Measurements from ENCODE around the gene VAPB. TPM values are rescaled to one million over a fixed set of nuclear protein-coding genes. Genes with fewer than 3 reads are reported as not detected.

Gene VAPB
- polyA plus RNA-seq, 2 donors, result 19.7 to 20.2 TPM

DNA sequence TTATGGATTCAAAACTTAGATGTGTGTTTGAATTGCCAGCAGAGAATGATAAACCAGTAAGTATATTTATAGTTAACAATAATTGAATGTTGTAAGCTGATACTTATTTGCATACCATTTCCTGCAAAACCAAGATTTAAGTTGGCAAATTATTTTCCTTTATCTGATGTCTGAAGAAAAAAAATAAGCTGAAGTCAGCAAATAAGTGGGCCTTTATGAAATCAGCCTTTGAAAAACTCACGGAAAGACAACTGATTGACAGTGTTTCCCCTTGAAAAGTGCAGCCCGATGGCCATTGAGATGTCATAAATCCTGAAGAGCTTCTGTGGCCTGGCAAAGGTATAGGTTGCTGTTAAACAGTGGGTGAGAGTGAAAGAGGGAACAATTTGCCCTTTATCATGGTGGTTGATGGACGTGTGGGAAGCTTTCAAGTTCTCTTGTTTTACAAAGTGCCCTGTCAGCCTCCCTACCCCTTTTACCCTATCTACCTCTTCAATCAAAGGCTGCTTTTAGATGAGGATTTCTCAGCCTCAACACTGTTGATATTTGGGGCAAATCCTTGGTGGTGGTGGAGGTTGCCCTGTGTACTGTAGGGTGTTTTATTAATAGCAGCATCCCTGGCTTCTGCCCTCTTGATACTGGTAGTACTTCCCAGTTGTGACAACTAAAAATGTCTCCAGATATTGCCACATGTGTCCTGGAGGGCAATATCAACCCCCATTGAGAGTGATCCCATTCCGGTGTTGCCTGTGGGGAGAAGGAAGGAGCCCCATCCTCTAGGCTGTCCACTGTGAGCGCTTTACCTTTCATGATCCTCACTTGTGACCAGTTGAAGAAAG is 50.2 kb downstream of the VAPB start:
- WGBS, 2 donors, result 90 to 91% methylated on average over 5 of the region's 5 CpGs
- H3K9me3 ChIP-seq (ENCODE audit: control insufficient read depth in 2 of 2, insufficient read depth in 1 of 2, low read depth in 1 of 2, low read length in 1 of 2), result no peaks in the 10 kb centered on the region
- no peaks in the 10 kb centered on the region for H3K27me3 ChIP-seq (ENCODE audit: control insufficient read depth in 1 of 2, insufficient read depth in 2 of 2, low read length in 2 of 2)
- H3K27ac ChIP-seq (ENCODE audit: low read depth in 2 of 2, low read length in 1 of 2), result no peak overlapping the region
- no peak overlapping the region for H3K4me3 ChIP-seq (ENCODE audit: low read depth in 1 of 2, low read length in 2 of 2)
- peaks cover 2 to 14% of the 10 kb centered on the region in 2 donors for H3K36me3 ChIP-seq (ENCODE audit: control insufficient read depth in 2 of 2, insufficient read depth in 2 of 2, low read length in 1 of 2)
- H3K4me1 ChIP-seq (ENCODE audit: control insufficient read depth in 2 of 2, insufficient read depth in 2 of 2, low read length in 1 of 2), result no peaks in the 10 kb centered on the region

DNA sequence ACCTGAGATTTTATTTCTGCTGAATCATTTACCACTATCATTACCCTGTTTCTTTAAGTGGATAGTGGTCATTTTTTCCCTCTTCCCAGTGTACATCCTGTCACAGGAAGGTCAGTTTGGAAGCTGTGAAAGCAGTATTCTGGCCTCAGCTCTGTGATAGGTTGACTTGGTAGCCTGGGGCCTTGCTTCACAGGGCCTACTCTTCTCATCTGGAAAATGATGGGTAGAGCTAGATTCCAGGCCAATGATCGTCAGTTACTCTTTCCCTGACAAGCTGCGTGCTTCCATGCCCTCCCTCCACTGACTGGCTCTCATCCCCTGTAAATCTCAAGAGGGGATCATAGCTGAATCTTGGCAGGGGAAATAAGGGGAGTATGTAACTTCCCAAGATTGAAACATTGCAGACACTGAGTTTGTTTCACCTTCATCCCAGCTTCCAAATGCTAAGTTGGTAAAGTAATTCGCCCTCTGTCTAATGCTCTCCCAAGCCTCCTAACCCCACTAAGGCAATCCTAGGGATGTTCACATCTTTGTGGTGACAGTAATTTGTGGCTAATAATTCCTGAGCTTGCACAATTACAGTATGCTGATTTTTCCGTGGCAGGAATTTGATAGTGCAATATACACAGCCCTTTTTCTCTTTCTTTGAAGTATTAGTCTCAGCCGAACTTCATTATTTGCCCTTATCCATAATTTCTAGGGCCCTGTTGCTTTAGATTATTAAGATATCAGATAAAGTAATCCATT is 51.2 kb downstream of the VAPB start:
- H3K4me1 ChIP-seq (ENCODE audit: control insufficient read depth in 2 of 2, insufficient read depth in 2 of 2, low read length in 1 of 2), result no peaks in the 10 kb centered on the region
- no peak overlapping the region for H3K4me3 ChIP-seq (ENCODE audit: low read depth in 1 of 2, low read length in 2 of 2)
- H3K27me3 ChIP-seq (ENCODE audit: control insufficient read depth in 1 of 2, insufficient read depth in 2 of 2, low read length in 2 of 2), result no peaks in the 10 kb centered on the region
- H3K9me3 ChIP-seq (ENCODE audit: control insufficient read depth in 2 of 2, insufficient read depth in 1 of 2, low read depth in 1 of 2, low read length in 1 of 2), result no peaks in the 10 kb centered on the region
- H3K36me3 ChIP-seq (ENCODE audit: control insufficient read depth in 2 of 2, insufficient read depth in 2 of 2, low read length in 1 of 2), result peaks cover 2 to 18% of the 10 kb centered on the region in 2 donors
- no peak overlapping the region for H3K27ac ChIP-seq (ENCODE audit: low read depth in 2 of 2, low read length in 1 of 2)
- WGBS, 2 donors, result 84 to 92% methylated on average over 5 of the region's 5 CpGs

DNA sequence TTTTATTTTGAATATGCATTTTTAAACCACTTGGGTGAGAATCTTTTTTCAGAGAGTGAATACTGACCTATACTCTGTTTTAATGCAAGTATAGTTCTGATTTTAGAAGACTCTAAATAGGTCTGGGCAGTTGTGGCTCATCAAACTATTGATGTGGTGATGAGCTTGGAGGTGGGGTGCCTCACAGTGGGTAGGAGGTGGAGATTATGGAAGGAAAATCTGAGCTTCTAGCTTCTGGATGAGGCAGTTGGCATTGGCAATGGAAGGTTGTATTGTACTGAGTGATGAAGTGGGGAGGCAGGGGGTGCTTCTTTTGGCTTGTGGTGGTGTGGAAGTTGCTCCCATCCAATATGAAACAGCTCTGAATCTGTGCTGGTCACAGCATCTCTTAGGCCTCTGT is 52.7 kb downstream of the VAPB start:
- no peaks in the 10 kb centered on the region for H3K9me3 ChIP-seq (ENCODE audit: control insufficient read depth in 2 of 2, insufficient read depth in 1 of 2, low read depth in 1 of 2, low read length in 1 of 2)
- no peak overlapping the region for H3K4me3 ChIP-seq (ENCODE audit: low read depth in 1 of 2, low read length in 2 of 2)
- H3K4me1 ChIP-seq (ENCODE audit: control insufficient read depth in 2 of 2, insufficient read depth in 2 of 2, low read length in 1 of 2), result no peaks in the 10 kb centered on the region
- H3K27ac ChIP-seq (ENCODE audit: low read depth in 2 of 2, low read length in 1 of 2), result no peak overlapping the region
- peaks cover 2 to 18% of the 10 kb centered on the region in 2 donors for H3K36me3 ChIP-seq (ENCODE audit: control insufficient read depth in 2 of 2, insufficient read depth in 2 of 2, low read length in 1 of 2)
- no peaks in the 10 kb centered on the region for H3K27me3 ChIP-seq (ENCODE audit: control insufficient read depth in 1 of 2, insufficient read depth in 2 of 2, low read length in 2 of 2)

DNA sequence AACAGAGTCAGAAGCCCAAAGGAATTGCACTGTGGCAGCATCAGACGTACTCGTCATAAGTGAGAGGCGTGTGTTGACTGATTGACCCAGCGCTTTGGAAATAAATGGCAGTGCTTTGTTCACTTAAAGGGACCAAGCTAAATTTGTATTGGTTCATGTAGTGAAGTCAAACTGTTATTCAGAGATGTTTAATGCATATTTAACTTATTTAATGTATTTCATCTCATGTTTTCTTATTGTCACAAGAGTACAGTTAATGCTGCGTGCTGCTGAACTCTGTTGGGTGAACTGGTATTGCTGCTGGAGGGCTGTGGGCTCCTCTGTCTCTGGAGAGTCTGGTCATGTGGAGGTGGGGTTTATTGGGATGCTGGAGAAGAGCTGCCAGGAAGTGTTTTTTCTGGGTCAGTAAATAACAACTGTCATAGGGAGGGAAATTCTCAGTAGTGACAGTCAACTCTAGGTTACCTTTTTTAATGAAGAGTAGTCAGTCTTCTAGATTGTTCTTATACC is 55.8 kb downstream of the VAPB start:
- Histone ChIP-seq H3K9me3 (ENCODE audit: control insufficient read depth in 2 of 2, insufficient read depth in 1 of 2, low read depth in 1 of 2, low read length in 1 of 2) (no peaks in the 10 kb centered on the region), H3K4me1 (ENCODE audit: control insufficient read depth in 2 of 2, insufficient read depth in 2 of 2, low read length in 1 of 2) (no peaks in the 10 kb centered on the region), H3K36me3 (ENCODE audit: control insufficient read depth in 2 of 2, insufficient read depth in 2 of 2, low read length in 1 of 2) (peaks cover 2 to 16% of the 10 kb centered on the region in 2 donors), H3K27ac (ENCODE audit: low read depth in 2 of 2, low read length in 1 of 2) (no peak overlapping the region), H3K4me3 (ENCODE audit: low read depth in 1 of 2, low read length in 2 of 2) (no peak overlapping the region), H3K27me3 (ENCODE audit: control insufficient read depth in 1 of 2, insufficient read depth in 2 of 2, low read length in 2 of 2) (no peaks in the 10 kb centered on the region)
- 94 to 96% methylated on average over 5 of the region's 5 CpGs for WGBS, 2 donors

DNA sequence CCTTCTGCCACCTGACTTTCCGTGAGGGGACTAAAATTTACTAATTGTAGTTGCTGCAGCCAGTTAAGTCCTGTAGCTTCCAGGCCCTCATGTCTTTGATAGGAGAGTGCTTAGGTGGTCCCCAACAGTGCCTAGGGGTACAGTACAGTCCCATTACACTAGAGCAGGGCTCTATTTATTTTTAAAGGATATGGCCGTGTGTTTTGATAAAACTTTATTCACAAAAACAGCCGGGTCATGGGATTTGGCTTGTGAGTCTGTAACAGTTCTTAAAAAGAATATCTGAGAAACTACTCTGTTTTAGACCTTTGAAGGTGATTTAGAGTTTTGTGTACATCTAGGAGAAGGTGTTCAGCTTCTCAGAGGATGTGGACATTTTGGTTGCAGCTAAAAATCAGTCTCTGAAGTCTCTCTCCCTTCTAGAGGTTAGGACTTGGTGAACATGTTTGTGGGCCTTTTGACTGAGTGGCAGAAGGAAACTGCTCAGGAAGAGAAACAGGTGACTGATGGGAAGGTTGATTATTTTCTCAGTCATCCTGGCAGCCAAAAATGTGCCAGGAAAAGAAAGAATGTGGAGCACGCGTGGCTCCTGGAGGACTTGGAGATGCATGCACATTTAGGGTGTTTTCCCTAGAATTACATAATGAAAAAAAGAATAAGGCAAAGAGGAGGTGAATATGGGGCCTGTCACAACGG is 57.4 kb downstream of the VAPB start:
- H3K9me3 ChIP-seq (ENCODE audit: control insufficient read depth in 2 of 2, insufficient read depth in 1 of 2, low read depth in 1 of 2, low read length in 1 of 2), result no peaks in the 10 kb centered on the region
- H3K4me1 ChIP-seq (ENCODE audit: control insufficient read depth in 2 of 2, insufficient read depth in 2 of 2, low read length in 1 of 2), result no peaks in the 10 kb centered on the region
- peaks cover 0 to 13% of the 10 kb centered on the region in 2 donors for H3K36me3 ChIP-seq (ENCODE audit: control insufficient read depth in 2 of 2, insufficient read depth in 2 of 2, low read length in 1 of 2)
- H3K4me3 ChIP-seq (ENCODE audit: low read depth in 1 of 2, low read length in 2 of 2), result no peak overlapping the region
- no peak overlapping the region for H3K27ac ChIP-seq (ENCODE audit: low read depth in 2 of 2, low read length in 1 of 2)
- 77 to 78% methylated on average over 6 of the region's 6 CpGs for WGBS, 2 donors
- H3K27me3 ChIP-seq (ENCODE audit: control insufficient read depth in 1 of 2, insufficient read depth in 2 of 2, low read length in 2 of 2), result no peaks in the 10 kb centered on the region

DNA sequence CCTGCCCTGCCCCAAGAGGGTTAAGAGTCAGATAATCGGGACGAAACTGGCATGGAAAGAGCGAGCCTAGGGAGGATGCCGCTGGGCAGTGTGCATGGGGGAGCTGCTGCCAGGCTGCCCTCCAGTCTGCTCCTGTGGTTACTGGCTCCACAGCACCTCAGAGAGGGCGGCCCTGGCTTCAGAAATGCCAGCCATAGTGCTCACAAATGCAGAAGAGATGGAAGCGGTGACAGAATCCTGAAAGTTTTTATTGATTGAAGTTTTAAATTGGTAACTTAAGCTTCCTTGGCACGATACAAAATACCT is 57.9 kb downstream of the VAPB start:
- H3K9me3 ChIP-seq (ENCODE audit: control insufficient read depth in 2 of 2, insufficient read depth in 1 of 2, low read depth in 1 of 2, low read length in 1 of 2), result no peaks in the 10 kb centered on the region
- 87 to 89% methylated on average over 7 of the region's 7 CpGs for WGBS, 2 donors
- H3K4me3 ChIP-seq (ENCODE audit: low read depth in 1 of 2, low read length in 2 of 2), result no peak overlapping the region
- H3K4me1 ChIP-seq (ENCODE audit: control insufficient read depth in 2 of 2, insufficient read depth in 2 of 2, low read length in 1 of 2), result no peaks in the 10 kb centered on the region
- H3K27ac ChIP-seq (ENCODE audit: low read depth in 2 of 2, low read length in 1 of 2), result no peak overlapping the region
- H3K27me3 ChIP-seq (ENCODE audit: control insufficient read depth in 1 of 2, insufficient read depth in 2 of 2, low read length in 2 of 2), result no peaks in the 10 kb centered on the region
- peaks cover 0 to 13% of the 10 kb centered on the region in 2 donors for H3K36me3 ChIP-seq (ENCODE audit: control insufficient read depth in 2 of 2, insufficient read depth in 2 of 2, low read length in 1 of 2)

DNA sequence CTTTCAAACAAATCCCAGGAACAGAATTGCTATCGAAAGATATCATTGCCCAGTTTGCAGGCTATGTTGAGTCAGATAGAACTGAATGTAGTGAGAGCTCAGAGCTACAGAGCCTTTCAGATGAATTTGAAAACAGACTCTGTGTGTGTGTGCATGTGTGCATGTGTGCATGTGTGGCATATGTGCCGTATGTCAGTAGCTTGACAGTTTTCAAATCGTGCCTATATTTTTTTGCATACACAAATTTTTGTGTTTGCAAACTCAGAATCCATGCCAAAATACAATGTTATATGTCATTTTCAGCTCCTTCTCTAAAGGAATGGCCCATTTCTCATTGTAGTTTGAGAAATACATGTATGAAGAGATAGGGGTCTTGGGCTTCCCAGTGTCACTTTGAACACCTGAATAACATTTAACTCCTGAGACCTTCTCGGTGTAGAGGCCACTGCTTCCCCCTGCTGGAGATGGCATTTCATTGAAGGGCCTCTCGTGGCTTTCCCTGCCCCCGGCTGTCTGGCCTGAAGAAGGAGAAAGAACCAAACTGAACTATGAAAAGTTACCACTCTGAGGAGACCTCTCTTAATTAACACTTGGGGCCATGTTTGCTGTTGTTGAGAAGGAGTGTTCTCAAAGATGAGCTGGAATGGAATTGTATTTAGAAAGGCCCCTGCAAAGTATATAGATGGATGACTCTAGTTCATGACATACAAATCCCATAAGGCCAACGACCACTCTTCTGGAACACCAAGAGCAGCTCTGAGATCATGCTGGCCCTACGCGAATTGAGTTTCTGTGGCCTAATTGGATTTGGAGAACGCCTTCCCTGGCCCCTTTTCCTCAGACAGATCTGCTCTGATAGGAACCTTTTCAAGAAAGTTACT is 58.7 kb downstream of the VAPB start:
- WGBS, 2 donors, result 66 to 73% methylated on average over 10 of the region's 10 CpGs
- H3K27ac ChIP-seq (ENCODE audit: low read depth in 2 of 2, low read length in 1 of 2), result no peak overlapping the region
- H3K9me3 ChIP-seq (ENCODE audit: control insufficient read depth in 2 of 2, insufficient read depth in 1 of 2, low read depth in 1 of 2, low read length in 1 of 2), result no peaks in the 10 kb centered on the region
- no peak overlapping the region for H3K4me3 ChIP-seq (ENCODE audit: low read depth in 1 of 2, low read length in 2 of 2)
- no peaks in the 10 kb centered on the region for H3K27me3 ChIP-seq (ENCODE audit: control insufficient read depth in 1 of 2, insufficient read depth in 2 of 2, low read length in 2 of 2)
- peaks cover 0 to 10% of the 10 kb centered on the region in 2 donors for H3K36me3 ChIP-seq (ENCODE audit: control insufficient read depth in 2 of 2, insufficient read depth in 2 of 2, low read length in 1 of 2)
- no peaks in the 10 kb centered on the region for H3K4me1 ChIP-seq (ENCODE audit: control insufficient read depth in 2 of 2, insufficient read depth in 2 of 2, low read length in 1 of 2)

DNA sequence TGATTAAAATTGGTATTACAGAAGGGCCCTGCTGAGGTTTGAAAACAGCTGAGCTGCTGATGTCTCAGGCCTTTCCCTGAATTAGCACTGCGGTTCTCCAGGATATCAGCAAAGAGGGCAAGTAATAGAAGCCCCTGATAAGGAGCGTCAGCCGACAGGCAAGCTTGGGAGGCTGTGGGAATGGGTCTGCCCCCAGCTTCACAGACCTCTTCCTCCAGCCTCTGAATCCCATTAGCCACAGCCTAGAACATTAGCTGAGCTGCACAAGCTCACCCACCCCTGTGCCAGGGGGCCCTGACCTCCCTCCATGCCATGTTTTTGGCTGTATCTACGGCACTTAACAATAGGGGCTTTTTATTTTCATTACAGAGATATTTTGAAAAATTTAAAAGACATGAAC is 59.9 kb downstream of the VAPB start:
- Histone ChIP-seq H3K4me1 (ENCODE audit: control insufficient read depth in 2 of 2, insufficient read depth in 2 of 2, low read length in 1 of 2) (no peaks in the 10 kb centered on the region), H3K27ac (ENCODE audit: low read depth in 2 of 2, low read length in 1 of 2) (no peak overlapping the region), H3K4me3 (ENCODE audit: low read depth in 1 of 2, low read length in 2 of 2) (no peak overlapping the region), H3K27me3 (ENCODE audit: control insufficient read depth in 1 of 2, insufficient read depth in 2 of 2, low read length in 2 of 2) (no peaks in the 10 kb centered on the region), H3K36me3 (ENCODE audit: control insufficient read depth in 2 of 2, insufficient read depth in 2 of 2, low read length in 1 of 2) (peaks cover 0 to 7% of the 10 kb centered on the region in 2 donors), H3K9me3 (ENCODE audit: control insufficient read depth in 2 of 2, insufficient read depth in 1 of 2, low read depth in 1 of 2, low read length in 1 of 2) (no peaks in the 10 kb centered on the region)
- WGBS, 2 donors, result 92% methylated on average over 4 of the region's 4 CpGs

DNA sequence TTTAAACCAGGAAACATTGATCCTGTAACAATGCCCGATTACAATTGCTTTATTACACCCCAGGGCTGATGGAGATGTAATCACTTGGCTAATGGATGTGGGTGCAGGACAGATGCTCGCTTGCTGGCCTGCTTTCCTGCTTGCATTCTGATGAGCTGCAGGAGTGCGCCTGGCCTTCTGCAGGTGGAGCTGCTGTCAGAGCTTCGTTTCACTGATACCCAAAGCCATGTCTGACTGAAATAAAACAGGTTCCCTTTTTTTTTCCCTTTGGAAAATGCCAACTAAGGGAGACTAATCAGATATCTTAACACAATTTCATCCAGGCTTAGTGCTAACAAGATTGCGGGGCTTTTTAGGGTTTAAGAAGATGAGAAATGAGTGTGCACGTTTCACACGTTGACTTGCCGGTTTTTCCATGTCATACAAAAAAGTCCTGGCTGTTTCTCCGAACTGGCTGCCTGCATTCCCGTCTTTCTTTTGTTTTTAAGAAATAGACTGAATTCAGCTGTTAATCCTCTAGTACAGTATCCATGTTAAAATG is 60.7 kb downstream of the VAPB start:
- H3K4me1 ChIP-seq (ENCODE audit: control insufficient read depth in 2 of 2, insufficient read depth in 2 of 2, low read length in 1 of 2), result no peaks in the 10 kb centered on the region
- WGBS, 2 donors, result 76% methylated on average over 10 of the region's 10 CpGs
- no peak overlapping the region for H3K27ac ChIP-seq (ENCODE audit: low read depth in 2 of 2, low read length in 1 of 2)
- peaks cover 0 to 3% of the 10 kb centered on the region in 2 donors for H3K36me3 ChIP-seq (ENCODE audit: control insufficient read depth in 2 of 2, insufficient read depth in 2 of 2, low read length in 1 of 2)
- no peaks in the 10 kb centered on the region for H3K27me3 ChIP-seq (ENCODE audit: control insufficient read depth in 1 of 2, insufficient read depth in 2 of 2, low read length in 2 of 2)
- H3K4me3 ChIP-seq (ENCODE audit: low read depth in 1 of 2, low read length in 2 of 2), result no peak overlapping the region
- no peaks in the 10 kb centered on the region for H3K9me3 ChIP-seq (ENCODE audit: control insufficient read depth in 2 of 2, insufficient read depth in 1 of 2, low read depth in 1 of 2, low read length in 1 of 2)

All from esophagus (tissue), 2 donors.